Measurements from ENCODE around the gene OAT. TPM values are rescaled to one million over a fixed set of nuclear protein-coding genes. Genes with fewer than 3 reads are reported as not detected.

The OAT gene
- total and polyA plus RNA-seq, 2 experiments from 2014 or later, result 568 to 694 TPM

DNA sequence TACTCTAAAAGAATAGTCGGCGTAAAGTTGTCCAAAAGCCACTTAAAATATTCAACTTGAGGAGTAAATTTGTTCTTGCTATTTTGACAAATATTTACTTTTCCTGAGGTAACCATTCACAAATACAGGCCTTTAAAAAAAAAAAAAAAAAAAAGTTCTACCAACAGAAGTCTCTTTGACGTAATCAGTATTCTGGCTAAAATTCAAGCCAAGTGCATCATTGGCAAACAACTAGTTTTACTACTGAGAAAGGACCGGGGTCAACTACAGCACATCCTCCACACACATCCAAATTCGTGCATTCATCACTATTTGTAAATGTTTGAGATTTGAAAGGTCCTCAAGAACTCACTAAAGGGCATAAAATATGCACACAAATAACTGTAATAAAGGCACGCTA lies 2.0 kb downstream of the OAT start:
- DNase-seq (ENCODE audit: low spot score), result no peak
- WGBS (ENCODE audit: low lambda C conversion rate, missing lambda C conversion rate), result 57% methylated on average over 6 of the region's 6 CpGs
- H3K79me2 ChIP-seq, result peaks cover 69% of the 10 kb centered on the region
- H3K4me2 ChIP-seq, result peak overlapping the region; percentile 86
- H3K4me3 ChIP-seq, result peak overlapping the region; percentile 92
- TF ChIP-seq EZH2phosphoT487 (IDR thresholded peaks at IDR 0.05; ENCODE audit: low read depth, severe bottlenecking, unreplicated experiment), result no peak
- no peak for TF ChIP-seq EZH2 (IDR thresholded peaks at IDR 0.05; ENCODE audit: borderline replicate concordance)
- TF ChIP-seq, protein P1, sequence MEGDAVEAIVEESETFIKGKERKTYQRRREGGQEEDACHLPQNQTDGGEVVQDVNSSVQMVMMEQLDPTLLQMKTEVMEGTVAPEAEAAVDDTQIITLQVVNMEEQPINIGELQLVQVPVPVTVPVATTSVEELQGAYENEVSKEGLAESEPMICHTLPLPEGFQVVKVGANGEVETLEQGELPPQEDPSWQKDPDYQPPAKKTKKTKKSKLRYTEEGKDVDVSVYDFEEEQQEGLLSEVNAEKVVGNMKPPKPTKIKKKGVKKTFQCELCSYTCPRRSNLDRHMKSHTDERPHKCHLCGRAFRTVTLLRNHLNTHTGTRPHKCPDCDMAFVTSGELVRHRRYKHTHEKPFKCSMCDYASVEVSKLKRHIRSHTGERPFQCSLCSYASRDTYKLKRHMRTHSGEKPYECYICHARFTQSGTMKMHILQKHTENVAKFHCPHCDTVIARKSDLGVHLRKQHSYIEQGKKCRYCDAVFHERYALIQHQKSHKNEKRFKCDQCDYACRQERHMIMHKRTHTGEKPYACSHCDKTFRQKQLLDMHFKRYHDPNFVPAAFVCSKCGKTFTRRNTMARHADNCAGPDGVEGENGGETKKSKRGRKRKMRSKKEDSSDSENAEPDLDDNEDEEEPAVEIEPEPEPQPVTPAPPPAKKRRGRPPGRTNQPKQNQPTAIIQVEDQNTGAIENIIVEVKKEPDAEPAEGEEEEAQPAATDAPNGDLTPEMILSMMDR (IDR thresholded peaks at IDR 0.05; ENCODE audit: poor library complexity), result no peak
- H3K4me1 ChIP-seq (ENCODE audit: insufficient read depth), result peaks cover 34% of the 10 kb centered on the region
- H3K27ac ChIP-seq, result peak overlapping the region; percentile 14
- H4K20me1 ChIP-seq (ENCODE audit: insufficient read depth, poor library complexity, severe bottlenecking), result peaks cover 63% of the 10 kb centered on the region
- no peak overlapping the region for H2AFZ ChIP-seq
- H3K27me3 ChIP-seq, result no peaks in the 10 kb centered on the region
- no peaks in the 10 kb centered on the region for H3K9me3 ChIP-seq (ENCODE audit: low read depth)
- no peaks in the 10 kb centered on the region for H3K36me3 ChIP-seq (replicated peaks; ENCODE audit: insufficient read depth, low read depth)
- H3K9me2 ChIP-seq (replicated peaks; ENCODE audit: insufficient read depth), result no peaks in the 10 kb centered on the region

DNA sequence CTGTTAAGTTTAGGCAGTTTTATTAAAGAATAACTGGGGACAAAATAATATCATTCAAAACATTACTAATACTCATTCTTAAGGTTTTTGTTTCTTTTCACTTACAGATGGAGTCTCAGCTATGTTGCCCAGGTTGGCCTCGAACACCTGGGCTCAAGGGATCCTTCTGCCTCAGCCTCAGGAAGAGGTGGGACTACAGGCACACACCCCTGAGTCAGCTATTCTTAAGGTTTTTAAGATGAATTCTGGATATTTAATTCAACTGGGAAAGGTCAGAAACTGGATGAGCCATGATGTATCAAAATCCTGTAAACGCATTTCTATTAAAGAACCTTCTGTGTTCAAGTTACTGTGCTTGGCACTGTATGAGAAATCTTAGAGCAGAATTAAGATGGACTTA lies 3.5 kb downstream of the OAT start:
- Histone ChIP-seq H3K4me1 (ENCODE audit: insufficient read depth) (peaks cover 21% of the 10 kb centered on the region), H3K4me3 (no peak overlapping the region), H3K27ac (no peak overlapping the region), H3K9me3 (ENCODE audit: low read depth) (no peaks in the 10 kb centered on the region), H3K27me3 (no peaks in the 10 kb centered on the region), H3K4me2 (peak overlapping the region; percentile 86), H3K79me2 (peaks cover 85% of the 10 kb centered on the region), H3K9me2 (replicated peaks; ENCODE audit: insufficient read depth) (no peaks in the 10 kb centered on the region), H4K20me1 (ENCODE audit: insufficient read depth, poor library complexity, severe bottlenecking) (peaks cover 75% of the 10 kb centered on the region), H2AFZ (no peak overlapping the region), H3K36me3 (replicated peaks; ENCODE audit: insufficient read depth, low read depth) (no peaks in the 10 kb centered on the region)
- DNase-seq (ENCODE audit: low spot score), result no peak
- 91% methylated on average over 2 of the region's 2 CpGs for WGBS (ENCODE audit: low lambda C conversion rate, missing lambda C conversion rate)
- TF ChIP-seq, protein P1 (IDR thresholded peaks at IDR 0.05; ENCODE audit: poor library complexity), result no peak
- no peak for TF ChIP-seq EZH2 (IDR thresholded peaks at IDR 0.05; ENCODE audit: borderline replicate concordance)
- TF ChIP-seq EZH2phosphoT487 (IDR thresholded peaks at IDR 0.05; ENCODE audit: low read depth, severe bottlenecking, unreplicated experiment), result no peak

DNA sequence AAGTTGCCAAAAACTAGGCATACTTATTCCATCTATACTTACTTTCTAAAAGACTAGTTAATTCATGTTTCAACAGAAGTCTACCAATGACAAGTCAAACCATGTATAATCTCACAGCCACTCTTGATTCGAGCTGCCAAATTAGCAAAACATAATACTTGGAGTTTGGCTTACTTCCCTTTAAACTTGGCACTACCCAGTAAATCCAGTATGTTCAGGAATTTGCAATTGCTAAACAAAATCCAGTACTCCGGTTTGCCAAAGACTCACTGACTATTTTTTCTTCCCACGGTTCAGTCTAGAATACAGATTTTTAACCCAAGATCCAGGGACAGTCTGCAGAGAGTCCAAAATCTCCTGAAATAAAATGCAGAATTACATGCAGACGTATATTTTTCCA lies 4.6 kb downstream of the OAT start:
- H3K9me3 ChIP-seq (ENCODE audit: low read depth), result no peaks in the 10 kb centered on the region
- no peak overlapping the region for H3K27ac ChIP-seq
- no peak overlapping the region for H3K4me3 ChIP-seq
- peak overlapping the region; percentile 58 for H3K4me2 ChIP-seq
- TF ChIP-seq, protein P1 (IDR thresholded peaks at IDR 0.05; ENCODE audit: poor library complexity), result no peak
- TF ChIP-seq EZH2phosphoT487 (IDR thresholded peaks at IDR 0.05; ENCODE audit: low read depth, severe bottlenecking, unreplicated experiment) (no peak), EZH2 (IDR thresholded peaks at IDR 0.05; ENCODE audit: borderline replicate concordance) (no peak)
- 73% methylated on average over 4 of the region's 4 CpGs for WGBS (ENCODE audit: low lambda C conversion rate, missing lambda C conversion rate)
- H3K79me2 ChIP-seq, result peaks cover 96% of the 10 kb centered on the region
- H3K9me2 ChIP-seq (replicated peaks; ENCODE audit: insufficient read depth), result no peaks in the 10 kb centered on the region
- H4K20me1 ChIP-seq (ENCODE audit: insufficient read depth, poor library complexity, severe bottlenecking), result peaks cover 86% of the 10 kb centered on the region
- peaks cover 16% of the 10 kb centered on the region for H3K4me1 ChIP-seq (ENCODE audit: insufficient read depth)
- no peak for DNase-seq (ENCODE audit: low spot score)
- no peak overlapping the region for H2AFZ ChIP-seq
- no peaks in the 10 kb centered on the region for H3K27me3 ChIP-seq
- H3K36me3 ChIP-seq (replicated peaks; ENCODE audit: insufficient read depth, low read depth), result no peaks in the 10 kb centered on the region

DNA sequence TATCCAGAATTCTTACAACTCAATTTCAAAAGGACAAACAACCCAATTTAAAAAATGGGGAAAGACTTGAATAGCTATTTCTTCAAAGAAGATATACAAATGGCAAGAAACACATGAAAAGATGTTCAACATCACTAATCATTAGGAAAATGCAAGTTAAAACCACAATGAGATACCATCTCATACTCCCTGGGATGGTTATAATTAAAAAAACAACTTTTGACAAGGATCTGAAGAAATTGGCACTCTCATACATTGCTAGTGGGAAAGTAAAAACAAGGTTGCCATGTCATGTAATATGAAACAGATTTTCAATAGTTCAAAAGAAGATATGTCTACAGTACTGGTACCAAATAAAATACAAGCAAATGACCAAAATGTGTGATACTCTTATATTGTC lies 9.0 kb downstream of the OAT start:
- Histone ChIP-seq H3K36me3 (replicated peaks; ENCODE audit: insufficient read depth, low read depth) (peaks cover 3% of the 10 kb centered on the region), H3K9me2 (replicated peaks; ENCODE audit: insufficient read depth) (no peaks in the 10 kb centered on the region), H3K4me1 (ENCODE audit: insufficient read depth) (peaks cover 8% of the 10 kb centered on the region), H3K4me2 (no peak overlapping the region), H4K20me1 (ENCODE audit: insufficient read depth, poor library complexity, severe bottlenecking) (peaks cover 62% of the 10 kb centered on the region), H3K79me2 (peaks cover 71% of the 10 kb centered on the region), H3K4me3 (no peak overlapping the region), H2AFZ (no peak overlapping the region), H3K27me3 (no peaks in the 10 kb centered on the region), H3K27ac (no peak overlapping the region), H3K9me3 (ENCODE audit: low read depth) (no peaks in the 10 kb centered on the region)
- TF ChIP-seq EZH2phosphoT487 (IDR thresholded peaks at IDR 0.05; ENCODE audit: low read depth, severe bottlenecking, unreplicated experiment) (no peak), EZH2 (IDR thresholded peaks at IDR 0.05; ENCODE audit: borderline replicate concordance) (no peak)
- TF ChIP-seq, protein P1 (IDR thresholded peaks at IDR 0.05; ENCODE audit: poor library complexity), result no peak
- DNase-seq (ENCODE audit: low spot score), result no peak

Data from hepatocyte (in vitro differentiated cells).